Measurements from ENCODE around the gene MTHFSD.

GRCh38 chr16:86494039-86494564 lies 60.9 kb downstream of the MTHFSD start:
- TF ChIP-seq POLR2AphosphoS5 (IDR thresholded peaks at IDR 0.05) (peak; percentile 18), POLR2A (IDR thresholded peaks at IDR 0.05) (no peak), EP300 (IDR thresholded peaks at IDR 0.05) (no peak)
- TF ChIP-seq, protein P1, sequence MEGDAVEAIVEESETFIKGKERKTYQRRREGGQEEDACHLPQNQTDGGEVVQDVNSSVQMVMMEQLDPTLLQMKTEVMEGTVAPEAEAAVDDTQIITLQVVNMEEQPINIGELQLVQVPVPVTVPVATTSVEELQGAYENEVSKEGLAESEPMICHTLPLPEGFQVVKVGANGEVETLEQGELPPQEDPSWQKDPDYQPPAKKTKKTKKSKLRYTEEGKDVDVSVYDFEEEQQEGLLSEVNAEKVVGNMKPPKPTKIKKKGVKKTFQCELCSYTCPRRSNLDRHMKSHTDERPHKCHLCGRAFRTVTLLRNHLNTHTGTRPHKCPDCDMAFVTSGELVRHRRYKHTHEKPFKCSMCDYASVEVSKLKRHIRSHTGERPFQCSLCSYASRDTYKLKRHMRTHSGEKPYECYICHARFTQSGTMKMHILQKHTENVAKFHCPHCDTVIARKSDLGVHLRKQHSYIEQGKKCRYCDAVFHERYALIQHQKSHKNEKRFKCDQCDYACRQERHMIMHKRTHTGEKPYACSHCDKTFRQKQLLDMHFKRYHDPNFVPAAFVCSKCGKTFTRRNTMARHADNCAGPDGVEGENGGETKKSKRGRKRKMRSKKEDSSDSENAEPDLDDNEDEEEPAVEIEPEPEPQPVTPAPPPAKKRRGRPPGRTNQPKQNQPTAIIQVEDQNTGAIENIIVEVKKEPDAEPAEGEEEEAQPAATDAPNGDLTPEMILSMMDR (IDR thresholded peaks at IDR 0.05) = no peak

All from gastroesophageal sphincter (tissue), 3 donors.